ENCODE data around the gene ZNF146.
"Not testable (repeated sequence)": the region's sequence is repeated elsewhere in the genome, so short reads cannot be mapped to it uniquely, and the experiment has no call there.

ZNF146 gene

DNA sequence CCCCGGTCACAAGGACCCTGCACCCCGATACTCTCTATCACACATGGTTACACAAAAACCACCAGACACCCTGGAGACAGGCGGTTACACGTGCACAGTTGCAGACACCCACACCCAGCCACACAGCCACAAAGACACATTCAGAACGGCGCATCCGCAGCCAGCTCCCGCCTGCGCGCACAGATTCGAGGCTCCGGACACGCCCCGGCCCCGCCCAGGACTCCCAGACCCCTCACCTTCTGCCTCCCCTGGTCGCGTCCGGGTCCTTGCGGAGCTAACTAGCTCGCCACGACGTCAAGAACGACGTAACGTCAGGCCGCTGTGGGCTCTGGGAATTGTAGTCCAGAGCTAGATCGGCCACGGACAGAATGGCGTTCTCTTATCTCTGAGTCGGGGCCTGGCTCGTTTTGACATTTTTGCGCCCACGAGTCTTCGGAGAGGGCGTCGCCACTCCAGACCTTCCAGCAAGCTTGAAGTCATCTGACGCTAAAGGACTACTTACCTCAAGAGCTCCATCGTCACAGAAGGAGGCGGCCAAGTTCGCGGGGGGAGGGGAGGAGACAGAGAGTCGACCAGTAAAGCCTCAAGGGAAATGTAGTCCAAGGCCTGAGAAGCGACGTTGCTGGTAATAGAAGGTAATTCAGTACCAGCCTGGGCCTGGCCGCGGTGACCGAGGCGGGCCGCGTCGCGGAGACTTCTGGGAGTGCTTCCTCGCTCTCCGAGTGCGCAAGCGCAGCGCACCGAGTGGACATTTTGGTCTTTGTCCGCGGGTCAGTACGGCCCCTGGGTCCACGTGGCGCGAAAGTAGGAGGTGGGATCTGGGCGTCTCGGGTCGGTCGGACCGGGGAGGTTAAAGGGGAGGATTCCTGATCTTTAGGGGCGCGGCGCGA lies at the start of gene ZNF146, which contains the start of gene ZNF565:
Gene ZNF146 (plus strand): TSS at position 721 of the 890 bp plus-strand sequence. CDS start 21,335 bp downstream, outside the sequence.
Gene ZNF565 (minus strand): TSS at position 280 of the 890 bp plus-strand sequence. CDS start 12,680 bp downstream, outside the sequence.
- peak; percentile 91 for DNase-seq

DNA sequence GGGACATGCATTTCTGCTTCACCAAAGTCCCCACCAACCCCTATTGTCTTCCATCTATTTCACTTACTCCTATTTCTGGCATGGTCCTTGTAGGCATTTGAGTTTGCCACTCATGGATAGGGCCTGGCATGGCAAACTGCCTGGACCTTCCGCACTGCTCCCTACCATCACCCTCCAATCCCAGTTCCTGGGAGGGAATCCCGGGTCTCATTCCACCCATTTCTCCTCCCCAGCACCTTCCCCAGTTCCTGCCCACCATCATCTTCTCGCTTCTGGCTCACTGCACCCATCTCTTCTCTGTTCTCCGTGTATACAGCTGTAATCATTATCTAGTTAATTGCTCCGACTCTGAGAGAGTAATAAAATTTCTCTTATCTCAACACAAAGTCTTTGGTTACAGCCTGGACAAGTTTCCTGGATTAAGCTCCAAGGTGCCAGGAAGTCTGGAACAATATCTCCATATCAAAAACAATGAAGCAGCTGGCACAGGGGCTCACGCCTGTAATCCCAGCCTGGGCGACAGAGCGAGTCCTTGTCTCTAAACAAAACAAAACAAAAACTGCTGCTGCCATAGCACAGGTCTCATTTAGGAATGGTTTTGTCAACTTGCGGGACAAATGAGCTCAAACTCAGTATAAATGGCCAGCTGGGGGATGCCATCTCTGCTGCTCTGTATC lies 45.7 kb upstream of the ZNF146 start:
- peak; percentile 27 for DNase-seq

DNA sequence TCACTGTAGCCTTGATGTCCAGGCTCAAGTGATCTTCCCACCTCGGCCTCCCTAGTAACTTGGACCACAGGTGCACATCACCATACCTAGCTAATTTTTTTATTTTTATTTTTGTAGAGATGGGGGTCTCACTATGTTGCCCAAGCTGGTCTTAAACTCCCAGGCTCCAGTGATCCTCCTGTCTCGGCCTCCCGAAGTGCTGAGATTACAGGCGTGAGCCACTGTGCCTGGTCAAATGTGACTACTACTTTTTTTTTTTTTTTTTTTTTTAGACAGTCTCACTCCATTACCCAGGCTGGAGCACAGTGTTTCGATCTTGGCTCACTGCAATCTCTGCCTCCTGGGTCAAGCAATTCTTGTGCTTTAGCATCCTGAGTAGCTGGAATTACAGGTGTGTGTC lies 42.1 kb upstream of the ZNF146 start:
- no peak for DNase-seq

GRCh38 chr19:36173846-36174245 lies 41.1 kb upstream of the ZNF146 start:
- DNase-seq = not testable (repeated sequence)

GRCh38 chr19:36179077-36179476 lies 35.8 kb upstream of the ZNF146 start:
- DNase-seq = not testable (repeated sequence)

DNA sequence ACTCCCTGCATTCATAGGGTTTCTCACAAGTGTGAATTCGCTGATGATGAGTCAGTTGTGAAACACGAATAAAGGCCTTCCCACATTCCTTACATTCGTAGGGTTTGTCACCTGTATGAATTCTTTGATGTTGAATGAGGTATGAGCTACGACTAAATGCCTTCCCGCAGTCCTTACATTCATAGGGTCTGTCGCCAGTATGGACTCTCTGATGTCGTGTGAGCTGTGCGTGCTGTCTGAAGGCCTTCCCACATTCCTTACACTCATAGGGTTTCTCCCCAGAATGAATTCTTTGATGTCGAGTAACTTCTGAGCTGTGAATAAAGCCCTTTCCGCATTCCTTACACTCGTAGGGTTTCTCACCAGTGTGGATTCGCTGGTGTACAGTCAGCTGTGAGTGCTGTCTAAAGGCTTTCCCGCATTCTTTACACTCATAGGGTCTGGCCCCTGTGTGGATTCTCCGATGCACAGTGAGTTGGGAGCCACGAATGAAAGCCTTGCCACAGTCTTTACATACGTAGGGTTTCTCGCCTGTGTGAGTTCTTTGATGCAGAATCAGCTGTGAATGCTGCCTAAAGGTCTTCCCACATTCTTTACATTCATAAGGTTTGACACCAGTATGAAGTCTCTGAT lies 32.2 kb upstream of the ZNF146 start:
- no peak for DNase-seq

DNA sequence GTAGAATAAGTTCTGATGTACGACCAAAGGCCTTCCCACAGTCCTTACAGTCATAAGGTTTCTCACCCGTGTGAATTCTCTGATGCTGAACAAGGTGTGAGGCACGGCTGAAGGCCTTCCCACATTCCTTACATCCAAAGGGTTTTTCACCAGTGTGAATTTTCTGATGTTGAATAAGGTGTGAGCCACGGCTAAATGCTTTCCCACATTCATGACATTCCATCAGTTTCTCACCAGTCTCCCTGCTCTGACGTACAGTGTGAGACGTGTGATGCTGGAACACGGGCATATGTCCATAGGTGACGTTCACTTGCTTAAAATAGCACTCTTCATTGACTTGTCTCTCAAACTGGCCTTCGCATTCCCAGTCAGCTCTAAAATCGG lies 31.7 kb upstream of the ZNF146 start:
- DNase-seq = no peak

DNA sequence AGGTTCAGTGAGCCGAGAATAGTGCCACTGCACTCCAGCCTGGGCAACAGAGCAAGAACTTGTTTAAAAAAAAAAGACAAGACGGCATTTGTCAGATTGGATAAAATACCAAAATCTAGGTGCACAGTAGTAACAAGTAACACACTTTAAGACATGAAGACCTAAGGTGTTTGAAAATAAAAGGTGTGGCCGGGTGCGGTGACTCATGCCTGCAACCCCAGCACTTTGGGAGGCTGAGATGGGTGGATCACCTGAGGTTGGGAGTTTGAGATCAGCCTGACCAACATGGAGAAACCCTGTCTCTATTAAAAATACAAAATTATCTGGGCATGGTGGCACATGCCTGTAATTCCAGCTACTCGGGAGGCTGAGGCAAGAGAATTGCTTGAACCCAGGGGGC lies 28.2 kb upstream of the ZNF146 start:
- not testable (repeated sequence) for DNase-seq

DNA sequence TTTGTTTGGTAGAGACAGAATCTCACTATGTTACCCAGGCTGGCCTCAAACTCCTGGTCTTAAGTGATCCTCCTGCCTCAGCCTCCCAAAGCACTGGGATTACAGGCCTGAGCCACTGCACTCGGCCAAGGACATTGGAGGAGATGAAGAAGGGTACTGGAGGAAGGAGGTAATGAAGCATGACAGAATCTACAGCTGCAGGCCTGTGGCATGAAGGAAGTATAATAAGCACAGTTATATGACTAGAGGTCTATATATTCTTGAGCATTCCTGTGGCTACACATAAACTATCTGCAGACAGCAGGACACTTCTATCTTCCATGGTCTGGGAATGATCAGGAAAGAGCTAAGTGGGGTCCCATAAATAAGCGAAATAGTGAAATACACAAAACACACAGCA lies 18.7 kb upstream of the ZNF146 start:
- DNase-seq = no peak

GRCh38 chr19:36198119-36198518 lies 16.8 kb upstream of the ZNF146 start:
- no peak for DNase-seq

DNA sequence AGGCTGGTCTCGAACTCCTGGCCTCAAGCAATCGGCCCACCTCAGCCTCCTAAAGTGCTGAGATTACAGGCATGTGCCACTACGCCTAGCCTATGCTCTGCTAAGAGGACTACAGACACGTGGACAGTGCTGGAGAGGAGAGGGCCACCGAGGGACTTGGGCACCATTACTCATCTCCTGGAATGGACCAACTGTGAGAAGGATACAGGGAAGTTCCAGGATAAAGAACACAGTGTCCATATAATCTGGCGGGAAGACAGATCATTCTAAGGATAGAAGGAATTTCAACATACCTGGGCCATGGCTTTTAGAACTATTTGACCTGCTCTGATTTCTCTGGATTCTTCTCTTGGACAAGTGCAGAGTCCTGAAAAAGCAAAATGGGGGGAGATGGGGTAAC lies 13.2 kb upstream of the ZNF146 start:
- DNase-seq = no peak

DNA sequence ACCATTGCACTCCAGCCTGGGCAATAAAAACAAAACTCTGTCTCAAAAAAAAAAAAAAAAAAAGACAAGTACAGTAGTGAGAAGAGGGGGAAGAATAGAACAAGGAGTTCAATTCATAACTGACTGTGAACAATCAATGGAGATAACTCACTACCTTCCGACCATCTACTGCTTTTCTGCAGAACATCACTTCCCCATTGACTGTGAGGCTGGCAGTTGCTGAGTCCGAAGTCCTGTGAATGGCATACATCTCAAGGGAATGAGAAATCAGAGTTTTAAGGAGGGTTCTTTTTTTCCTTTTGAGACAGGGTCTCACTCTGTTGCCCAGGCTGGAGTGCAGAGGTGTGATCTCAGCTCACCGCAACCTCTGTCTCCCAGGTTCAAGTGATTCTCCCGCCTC lies 11.6 kb upstream of the ZNF146 start:
- no peak for DNase-seq

DNA sequence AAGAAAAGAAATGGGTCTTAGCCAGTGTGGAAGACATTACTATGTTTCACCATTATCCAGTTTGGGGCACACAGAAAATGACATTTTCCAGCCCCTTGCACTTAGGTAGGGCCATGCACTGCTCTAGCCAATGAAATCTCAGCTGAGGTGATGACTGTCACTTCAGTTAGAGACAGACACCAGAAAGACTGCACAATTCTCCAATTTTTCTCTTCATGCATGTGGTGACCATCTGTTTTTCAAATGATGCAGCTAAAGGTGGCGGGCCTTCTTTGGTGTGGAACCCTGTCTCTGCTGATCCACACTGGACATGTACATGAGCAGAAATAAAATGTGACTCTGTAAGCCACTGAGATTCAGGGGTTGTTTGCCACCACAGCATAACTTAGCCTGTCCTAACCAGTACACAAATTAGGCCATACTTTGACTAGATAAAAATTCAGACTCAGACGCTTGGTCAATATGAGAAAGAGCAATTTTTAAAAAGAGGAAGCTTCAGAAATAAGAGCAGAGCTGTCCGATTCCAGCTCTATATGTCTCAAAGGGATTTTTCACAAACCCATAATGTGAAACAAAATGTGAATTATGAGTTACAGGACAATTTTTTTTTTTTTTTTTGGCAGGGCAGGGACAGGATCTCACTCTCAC lies 7.2 kb upstream of the ZNF146 start:
- DNase-seq = no peak

DNA sequence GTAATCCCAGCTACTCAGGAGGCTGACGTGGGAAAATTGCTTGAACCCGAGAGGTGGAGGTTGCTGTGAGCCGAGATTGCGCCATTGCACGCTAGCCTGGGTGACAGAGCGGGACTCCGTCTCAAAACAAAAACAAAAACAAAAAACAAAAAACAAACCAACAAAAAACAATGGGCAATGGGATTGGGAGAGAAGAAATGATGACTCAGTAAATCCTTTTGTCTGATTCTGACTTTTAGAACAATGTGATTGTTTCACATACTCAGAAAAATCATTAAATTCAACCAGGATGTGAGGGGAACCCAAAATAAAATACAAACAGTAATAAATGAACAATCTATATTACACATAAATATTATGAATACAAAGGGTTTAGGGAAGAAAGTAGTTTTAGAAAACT lies 5.5 kb upstream of the ZNF146 start:
- DNase-seq = no peak

DNA sequence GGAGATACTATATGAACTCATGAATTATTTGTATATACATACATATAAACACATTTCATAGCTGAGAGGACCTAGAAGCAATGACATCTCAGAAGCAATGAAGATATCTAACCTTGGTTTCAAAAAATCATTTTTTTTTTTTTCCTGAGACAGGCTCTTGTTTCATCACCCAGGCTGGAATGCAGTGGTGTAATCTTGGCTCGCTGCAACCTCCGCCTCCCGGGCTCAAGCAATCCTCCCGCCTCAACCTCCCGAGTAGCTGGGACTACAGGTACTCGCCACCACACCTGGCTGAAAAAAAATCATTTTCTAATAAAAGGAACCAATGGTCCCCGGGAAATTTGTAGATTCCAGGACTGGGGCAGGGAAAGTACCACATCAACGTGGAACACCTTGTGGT lies 4.4 kb upstream of the ZNF146 start:
- DNase-seq = no peak

- no peak for DNase-seq
These were observed 2.0 kb upstream of the ZNF146 start for GRCh38 chr19:36212895-36213294.

- no peak for DNase-seq
These were observed 594 bp downstream of the ZNF146 start for GRCh38 chr19:36215276-36216123.

- no peak for DNase-seq
These were observed 6.6 kb downstream of the ZNF146 start for GRCh38 chr19:36221474-36221873.

DNA sequence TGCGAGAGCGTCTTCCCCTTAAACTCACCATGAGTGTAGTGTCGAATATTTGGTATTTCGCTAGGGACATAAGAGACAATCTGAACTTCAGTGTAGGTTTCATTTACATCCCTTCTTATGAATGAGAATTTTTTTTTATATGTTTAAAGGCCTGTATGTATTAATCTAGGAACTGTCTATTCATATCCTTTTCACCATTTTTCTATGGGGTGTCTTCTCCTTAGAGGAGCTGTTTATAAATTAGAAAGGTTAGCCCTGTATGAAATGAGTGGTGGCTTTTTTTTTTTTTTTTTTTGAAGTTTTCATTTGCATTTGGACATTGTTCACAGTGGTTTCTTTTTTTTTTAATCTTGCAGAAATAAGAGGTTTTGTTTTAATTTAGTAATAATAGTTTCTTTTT lies 7.6 kb downstream of the ZNF146 start:
- DNase-seq = no peak

- DNase-seq = no peak
These were observed 10.4 kb downstream of the ZNF146 start for GRCh38 chr19:36225219-36225892.

- not testable (repeated sequence) for DNase-seq
These were observed 18.7 kb downstream of the ZNF146 start for GRCh38 chr19:36233626-36234025.
